ENCODE results near the gene ANXA6.
"Not testable (repeated sequence)": the region's sequence is repeated elsewhere in the genome, so short reads cannot be mapped to it uniquely, and the experiment has no call there.

The ANXA6 gene

DNA sequence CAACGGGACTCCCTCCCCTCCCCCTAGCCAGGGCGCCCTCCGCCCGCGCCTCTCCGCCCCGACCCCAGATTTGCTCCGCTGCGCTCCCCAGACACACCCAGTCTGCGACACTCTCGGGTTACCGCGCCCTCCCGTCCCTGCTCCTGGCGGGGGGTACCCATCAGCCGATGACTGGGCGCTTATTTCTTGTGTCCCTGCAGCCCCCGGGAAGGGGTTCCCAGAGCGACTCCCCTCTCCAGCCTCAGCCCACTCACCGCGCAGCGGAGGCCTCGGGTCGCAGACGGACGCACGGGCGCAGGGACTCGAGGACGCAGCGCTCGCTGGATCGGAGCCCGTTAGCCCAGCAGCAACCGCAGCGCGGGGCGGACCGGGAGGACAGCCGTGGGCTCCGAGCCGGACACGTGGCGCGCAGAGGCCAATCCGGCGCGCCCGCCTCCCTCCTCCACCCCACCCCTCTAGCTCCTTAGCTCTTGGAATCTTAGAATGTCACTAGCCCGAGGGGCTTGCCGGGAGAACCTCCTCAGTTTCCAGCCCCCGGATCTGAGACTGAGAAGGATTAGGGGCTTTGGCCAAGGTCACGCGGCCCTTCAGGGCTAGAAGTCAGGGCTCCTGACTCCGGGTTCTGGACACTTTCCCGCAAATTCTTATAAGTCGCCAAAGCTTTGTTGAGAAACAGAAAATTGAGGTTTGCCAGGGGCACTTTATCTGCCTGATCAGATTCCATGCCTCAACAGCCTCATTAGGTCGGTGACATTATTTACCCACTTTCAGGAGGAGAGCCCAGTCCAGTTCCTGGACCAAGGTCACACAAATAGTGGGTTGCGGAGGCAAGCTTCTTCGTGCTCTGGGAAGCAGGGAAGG, at the start of gene ANXA6:
Gene ANXA6, minus strand, starts transcription at position 354 of the 861 bp plus-strand sequence. CDS start 9,878 bp downstream, outside the sequence.
- Mint-ChIP-seq H3K4me1 (ENCODE audit: low read depth) (peaks cover 60% of the 10 kb centered on the region), H3K27ac (peak within 1 kb of the TSS; percentile 83), H3K4me3 (peak within 1 kb of the TSS; percentile 98), H3K9me3 (no peaks in the 10 kb centered on the region), H3K36me3 (ENCODE audit: low read depth) (peaks cover 28% of the 10 kb centered on the region), H3K27me3 (no peaks in the 10 kb centered on the region)

DNA sequence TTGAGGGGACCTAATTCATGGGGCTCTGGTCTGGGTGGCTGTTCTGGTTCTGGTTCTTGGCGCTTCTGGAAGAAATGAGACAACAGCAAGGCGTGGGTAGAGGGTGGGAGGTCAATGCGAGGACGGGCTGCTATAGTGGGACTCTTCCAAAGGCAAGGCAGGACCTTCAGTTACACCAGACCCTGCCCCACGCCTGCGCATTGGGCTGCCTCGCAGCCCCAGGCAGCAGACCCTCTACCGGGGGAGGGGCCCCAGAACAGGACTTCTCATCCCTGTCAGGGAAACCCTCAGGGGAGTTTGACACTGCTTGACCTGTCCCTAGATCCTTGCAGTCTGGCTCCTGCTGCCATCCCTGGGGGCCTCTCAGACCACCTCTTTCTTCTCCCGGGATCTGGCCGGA, 47.8 kb upstream of the ANXA6 start:
- Mint-ChIP-seq H3K27ac (peak overlapping the region; percentile 63), H3K36me3 (ENCODE audit: low read depth) (peaks cover 20% of the 10 kb centered on the region), H3K9me3 (no peaks in the 10 kb centered on the region), H3K4me1 (ENCODE audit: low read depth) (peaks cover 74% of the 10 kb centered on the region), H3K27me3 (no peaks in the 10 kb centered on the region), H3K4me3 (no peak overlapping the region)

DNA sequence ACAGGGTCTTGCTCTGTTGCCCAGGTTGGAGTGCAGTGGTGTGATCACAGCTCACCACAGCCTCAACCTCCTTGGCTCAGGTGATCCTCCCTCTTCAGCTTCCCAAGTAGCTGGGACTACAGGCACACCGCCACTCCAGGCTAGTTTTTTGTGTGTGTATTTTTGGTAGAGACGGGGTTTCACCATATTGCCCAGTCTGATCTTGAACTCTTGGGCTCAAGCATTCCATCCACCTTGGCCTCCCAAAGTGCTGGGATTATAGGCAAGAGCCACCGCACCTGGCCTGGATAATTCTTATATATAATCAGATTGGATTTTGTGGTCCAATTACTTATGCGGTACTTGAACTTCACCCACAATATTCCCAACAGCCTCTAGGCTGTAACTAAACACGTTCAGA, 46.5 kb upstream of the ANXA6 start:
- Mint-ChIP-seq H3K27me3 (no peaks in the 10 kb centered on the region), H3K36me3 (ENCODE audit: low read depth) (peaks cover 29% of the 10 kb centered on the region), H3K4me3 (no peak overlapping the region), H3K9me3 (no peaks in the 10 kb centered on the region), H3K4me1 (ENCODE audit: low read depth) (peaks cover 68% of the 10 kb centered on the region), H3K27ac (peak overlapping the region; percentile 52)

DNA sequence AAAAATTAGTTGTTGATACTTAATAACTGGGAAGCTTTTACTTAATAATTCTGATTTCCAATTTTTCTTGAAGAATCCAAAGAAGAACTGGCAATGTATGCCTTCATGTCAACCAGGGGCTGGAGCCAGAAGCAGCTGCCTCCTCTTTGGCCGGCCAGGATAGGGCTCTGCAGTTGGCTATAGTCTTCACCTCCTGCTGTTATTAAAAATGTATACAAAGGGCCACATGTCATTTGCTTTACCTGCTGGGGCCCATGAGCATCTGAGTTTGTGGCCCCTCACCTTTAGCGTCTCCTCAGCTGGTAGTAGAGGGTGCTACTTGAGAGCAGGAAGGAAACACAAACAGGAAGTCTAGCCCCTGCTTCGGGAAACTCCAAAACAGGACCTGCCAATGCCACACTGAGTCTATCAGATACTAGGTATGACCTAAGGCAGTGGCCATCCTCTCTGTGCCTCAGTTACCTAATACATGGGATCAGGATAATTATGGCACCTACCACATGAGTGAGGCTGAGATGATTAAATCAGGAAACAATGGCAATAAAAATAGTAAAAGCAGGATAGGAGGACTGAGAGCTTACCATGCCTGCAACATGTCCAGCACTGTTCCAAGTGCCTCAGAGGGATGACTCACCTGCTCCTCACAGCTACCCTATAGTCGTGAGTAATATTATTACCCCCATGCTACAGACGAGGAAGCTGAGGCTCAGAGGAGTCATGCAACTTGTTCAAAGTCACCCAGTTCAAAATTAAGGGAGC, 45.0 kb upstream of the ANXA6 start:
- peaks cover 39% of the 10 kb centered on the region for H3K36me3 Mint-ChIP-seq (ENCODE audit: low read depth)
- peaks cover 63% of the 10 kb centered on the region for H3K4me1 Mint-ChIP-seq (ENCODE audit: low read depth)
- peak overlapping the region; percentile 91 for H3K27ac Mint-ChIP-seq
- no peaks in the 10 kb centered on the region for H3K9me3 Mint-ChIP-seq
- no peaks in the 10 kb centered on the region for H3K27me3 Mint-ChIP-seq
- H3K4me3 Mint-ChIP-seq, result peak overlapping the region; percentile 67

DNA sequence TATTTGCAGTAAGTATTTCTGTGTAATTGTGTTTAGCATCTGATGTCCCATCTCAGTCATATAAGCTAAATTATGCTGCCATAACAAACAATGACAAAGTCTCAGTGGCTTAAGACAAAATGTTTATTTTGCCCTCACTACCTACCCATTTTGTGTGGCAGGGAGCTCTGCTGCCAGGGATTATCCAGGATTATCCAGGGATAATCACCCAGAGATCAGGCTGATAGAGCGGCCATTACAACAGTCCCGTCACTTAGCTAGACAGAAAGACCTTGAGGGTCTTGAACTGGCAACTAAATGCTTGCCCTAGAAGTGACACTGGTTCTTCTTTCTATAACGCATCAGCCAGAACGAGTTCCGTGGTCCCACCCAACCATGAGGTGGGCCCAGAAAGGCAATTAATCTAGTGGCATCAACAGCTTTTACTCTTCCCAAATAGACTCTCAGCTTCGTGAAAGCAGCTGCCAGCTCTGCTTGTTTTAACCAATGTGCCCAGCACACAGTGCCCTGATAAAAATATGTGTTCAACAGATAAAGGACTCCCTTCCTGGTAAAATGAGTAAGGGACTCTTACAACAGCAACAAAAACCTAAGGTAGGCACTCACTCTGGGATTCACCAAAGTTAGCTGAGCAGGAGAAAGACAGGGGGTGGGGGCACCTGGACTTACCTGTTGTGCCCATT, 43.5 kb upstream of the ANXA6 start:
- peaks cover 70% of the 10 kb centered on the region for H3K4me1 Mint-ChIP-seq (ENCODE audit: low read depth)

DNA sequence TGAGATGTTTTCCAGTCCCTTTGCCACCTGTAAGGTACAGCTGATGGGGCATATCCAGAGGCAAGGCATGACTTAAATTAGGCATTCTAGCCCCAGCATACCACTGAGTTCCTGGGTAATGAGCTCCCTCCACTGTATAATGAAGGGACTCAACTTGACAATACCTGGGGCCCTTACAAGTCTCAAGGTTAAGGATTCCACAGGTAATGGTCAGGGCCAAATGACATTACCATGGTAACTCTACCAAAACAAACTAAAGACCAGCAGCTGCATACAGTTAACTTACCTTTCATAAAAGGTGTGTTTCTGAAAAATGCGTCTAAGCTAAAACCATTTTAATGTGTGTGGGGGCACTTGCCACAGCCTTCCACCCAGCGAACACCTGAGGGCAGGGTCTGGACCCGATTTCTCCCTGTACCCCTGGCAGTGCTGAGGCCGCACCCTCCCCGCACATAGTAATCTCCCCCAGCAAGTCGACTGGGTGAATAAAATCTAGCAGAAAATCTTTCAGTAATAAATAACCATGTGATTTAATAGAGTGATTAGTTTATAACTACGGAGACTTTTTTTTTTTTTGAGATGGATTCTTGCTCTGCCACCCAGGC, 42.1 kb upstream of the ANXA6 start:
- Mint-ChIP-seq H3K27ac (peak overlapping the region; percentile 57), H3K9me3 (peaks cover 4% of the 10 kb centered on the region), H3K4me3 (no peak overlapping the region), H3K27me3 (no peaks in the 10 kb centered on the region), H3K36me3 (ENCODE audit: low read depth) (peaks cover 62% of the 10 kb centered on the region), H3K4me1 (ENCODE audit: low read depth) (peaks cover 71% of the 10 kb centered on the region)

More for the DNA sequence above, 43.5 kb upstream of the ANXA6 start:
- peak overlapping the region; percentile 51 for H3K27ac Mint-ChIP-seq
- H3K36me3 Mint-ChIP-seq (ENCODE audit: low read depth), result peaks cover 49% of the 10 kb centered on the region
- no peaks in the 10 kb centered on the region for H3K9me3 Mint-ChIP-seq
- H3K4me3 Mint-ChIP-seq, result no peak overlapping the region
- H3K27me3 Mint-ChIP-seq, result no peaks in the 10 kb centered on the region

DNA sequence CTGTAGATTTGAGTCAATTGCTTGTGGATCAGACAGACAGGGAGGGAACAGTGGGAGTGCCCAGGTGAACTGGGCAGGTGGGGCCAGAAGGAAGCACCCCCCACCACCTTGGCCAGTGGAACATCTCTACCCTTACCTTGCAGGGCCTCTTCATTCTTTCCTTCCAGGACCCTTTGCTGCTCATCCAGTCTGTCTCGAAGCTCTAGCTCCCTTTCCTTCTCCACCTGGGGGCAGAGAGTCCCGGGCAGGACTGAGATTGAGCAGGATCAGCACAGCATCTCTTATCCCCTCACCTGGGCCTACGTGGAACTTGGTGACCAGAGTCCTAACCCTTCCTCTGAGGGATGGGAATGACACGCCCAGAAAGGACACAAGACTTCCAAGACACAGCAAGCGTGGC, 41.3 kb upstream of the ANXA6 start:
- Mint-ChIP-seq H3K4me1 (ENCODE audit: low read depth) (peaks cover 76% of the 10 kb centered on the region), H3K27ac (no peak overlapping the region), H3K36me3 (ENCODE audit: low read depth) (peaks cover 68% of the 10 kb centered on the region), H3K27me3 (no peaks in the 10 kb centered on the region), H3K9me3 (peaks cover 4% of the 10 kb centered on the region), H3K4me3 (no peak overlapping the region)

DNA sequence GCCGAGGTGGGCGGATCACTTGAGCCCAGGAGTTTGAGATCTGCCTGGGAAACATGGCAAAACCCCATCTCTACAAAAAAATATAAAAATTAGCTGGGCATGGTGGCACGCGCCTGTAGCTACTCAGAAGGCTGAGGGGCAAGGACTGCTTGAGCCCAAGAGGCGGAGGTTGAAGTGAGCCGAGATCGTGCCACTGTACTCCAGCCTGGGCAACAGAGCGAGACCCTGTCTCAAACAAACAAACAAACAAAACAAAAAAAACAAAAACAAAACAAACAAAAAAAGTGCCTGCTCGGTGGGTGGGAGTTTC, 39.7 kb upstream of the ANXA6 start:
- H3K27me3 Mint-ChIP-seq, H3K27ac Mint-ChIP-seq, H3K9me3 Mint-ChIP-seq, H3K4me3 Mint-ChIP-seq: not testable (repeated sequence)
- H3K36me3 Mint-ChIP-seq (ENCODE audit: low read depth), result peaks cover 81% of the 10 kb centered on the region
- peaks cover 77% of the 10 kb centered on the region for H3K4me1 Mint-ChIP-seq (ENCODE audit: low read depth)

DNA sequence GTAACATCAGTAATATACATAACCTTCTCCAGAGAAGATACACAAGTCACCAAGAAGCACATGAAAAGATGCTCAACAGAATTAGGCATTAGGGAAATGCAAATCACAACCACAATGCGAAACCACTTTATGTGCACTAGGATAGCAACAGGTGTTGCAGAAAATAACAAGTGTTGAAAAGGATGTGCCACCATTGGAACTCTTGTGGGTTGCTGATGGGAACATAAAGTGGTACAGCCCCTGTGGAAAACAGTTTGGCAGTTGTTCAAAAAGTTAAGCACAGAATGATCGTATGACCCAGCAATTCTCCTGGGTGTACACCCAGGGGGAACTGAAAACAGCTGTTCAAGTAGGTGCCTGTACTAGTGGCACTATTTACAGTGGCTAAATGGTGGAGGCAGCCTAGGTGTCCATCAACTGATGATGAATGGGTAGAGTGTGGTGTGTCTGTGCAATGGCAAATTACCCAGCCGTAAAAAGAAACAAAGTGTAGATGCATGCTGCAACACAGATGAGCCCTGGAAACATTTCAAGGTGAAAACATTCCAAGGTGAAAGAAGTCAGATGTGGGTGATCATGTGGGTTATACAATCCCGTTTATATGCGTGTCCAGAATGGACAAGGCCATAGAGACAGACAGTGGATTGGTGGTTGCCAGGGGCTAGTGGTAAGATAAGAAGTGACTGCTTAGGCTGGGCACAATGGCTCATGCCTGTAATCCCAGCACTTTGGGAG, 39.1 kb upstream of the ANXA6 start:
- Mint-ChIP-seq H3K27ac (peak overlapping the region; percentile 69), H3K27me3 (no peaks in the 10 kb centered on the region), H3K9me3 (peaks cover 9% of the 10 kb centered on the region), H3K4me3 (no peak overlapping the region), H3K36me3 (ENCODE audit: low read depth) (peaks cover 81% of the 10 kb centered on the region), H3K4me1 (ENCODE audit: low read depth) (peaks cover 78% of the 10 kb centered on the region)

DNA sequence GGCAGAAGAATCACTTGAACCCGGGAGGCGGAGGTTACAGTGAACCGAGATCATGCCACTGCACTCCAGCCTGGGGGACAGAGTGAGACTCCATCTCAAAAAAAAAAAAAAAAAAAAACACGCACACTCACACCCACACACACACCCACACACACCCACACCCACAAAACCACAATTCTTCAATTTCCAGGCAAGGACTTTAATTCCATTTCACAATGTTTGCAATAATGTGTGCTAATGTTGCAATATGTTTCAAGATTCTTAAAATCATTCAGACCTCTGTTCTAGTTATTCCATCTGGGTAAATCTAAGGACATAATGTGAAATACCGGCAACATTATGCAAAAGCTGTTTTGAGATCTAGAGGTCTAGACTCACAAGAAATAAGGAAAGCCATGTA, 38.0 kb upstream of the ANXA6 start:
- Mint-ChIP-seq H3K4me1 (ENCODE audit: low read depth) (peaks cover 79% of the 10 kb centered on the region), H3K36me3 (ENCODE audit: low read depth) (peaks cover 81% of the 10 kb centered on the region), H3K9me3 (peaks cover 14% of the 10 kb centered on the region), H3K27me3 (no peaks in the 10 kb centered on the region), H3K27ac (peak overlapping the region; percentile 50), H3K4me3 (peak overlapping the region; percentile 47)

DNA sequence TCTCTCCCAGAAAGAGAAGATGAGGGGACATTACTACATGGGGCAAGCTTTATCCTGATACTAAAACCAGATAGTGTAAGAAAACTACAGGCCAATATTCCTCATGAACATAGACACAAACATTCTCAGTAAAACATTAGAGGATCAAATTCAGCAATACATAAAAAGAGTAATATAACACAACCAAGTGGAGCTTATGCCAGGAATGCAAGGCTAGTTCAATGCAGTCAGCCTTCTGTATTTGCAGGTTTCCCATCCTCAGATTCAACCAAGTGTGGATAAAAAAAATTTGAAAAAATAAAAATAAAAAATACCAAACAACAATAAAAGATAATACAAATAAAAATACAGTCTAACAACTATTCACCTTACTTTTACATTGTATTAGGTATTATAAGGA, 35.0 kb upstream of the ANXA6 start:
- Mint-ChIP-seq H3K36me3 (ENCODE audit: low read depth) (peaks cover 86% of the 10 kb centered on the region), H3K27me3 (no peaks in the 10 kb centered on the region), H3K4me1 (ENCODE audit: low read depth) (peaks cover 80% of the 10 kb centered on the region), H3K9me3 (peaks cover 29% of the 10 kb centered on the region), H3K4me3 (no peak overlapping the region), H3K27ac (peak overlapping the region; percentile 29)

DNA sequence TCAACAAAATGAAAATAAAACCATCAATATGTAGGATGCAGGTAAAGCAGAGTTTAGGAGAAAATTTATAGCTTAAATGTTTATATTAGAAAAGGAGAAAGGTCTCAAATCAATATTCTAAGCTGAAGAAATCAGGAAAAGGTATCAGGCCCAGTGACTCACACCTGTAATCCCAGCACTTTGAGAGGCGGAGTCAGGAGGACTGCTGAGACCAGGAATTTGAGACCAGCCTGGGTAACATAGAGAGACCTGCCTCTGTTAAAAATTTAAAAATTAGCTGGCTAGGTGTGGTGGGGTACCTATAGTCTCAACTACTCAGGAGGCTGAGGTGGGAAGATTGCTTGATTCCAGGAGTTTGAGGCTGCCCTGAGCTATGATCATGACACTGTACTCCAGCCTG, 34.1 kb upstream of the ANXA6 start:
- Mint-ChIP-seq H3K27me3 (no peaks in the 10 kb centered on the region), H3K4me3 (no peak overlapping the region), H3K9me3 (peaks cover 29% of the 10 kb centered on the region), H3K27ac (peak overlapping the region; percentile 3), H3K4me1 (ENCODE audit: low read depth) (peaks cover 71% of the 10 kb centered on the region), H3K36me3 (ENCODE audit: low read depth) (peaks cover 86% of the 10 kb centered on the region)

DNA sequence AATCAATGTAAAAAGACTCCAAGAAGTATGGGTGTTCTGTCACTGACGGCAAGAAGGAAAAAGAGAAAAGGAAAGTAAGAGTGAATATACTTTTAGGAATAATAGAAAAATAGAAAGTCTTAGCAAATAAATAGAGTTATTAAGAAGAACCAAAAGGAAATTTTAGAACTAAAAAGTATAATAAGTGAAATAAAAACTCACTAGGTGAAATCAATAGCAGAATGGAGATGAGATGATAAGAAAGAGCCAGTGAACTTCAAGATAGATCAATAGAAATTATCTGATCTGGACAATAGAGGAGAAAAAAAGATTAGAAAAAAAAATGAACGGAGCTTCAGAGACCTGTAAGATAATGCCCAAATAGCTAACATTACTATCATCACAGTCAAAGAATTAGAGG, 31.6 kb upstream of the ANXA6 start:
- H3K36me3 Mint-ChIP-seq (ENCODE audit: low read depth), result peaks cover 72% of the 10 kb centered on the region
- no peak overlapping the region for H3K27ac Mint-ChIP-seq
- H3K4me3 Mint-ChIP-seq, result no peak overlapping the region
- H3K27me3 Mint-ChIP-seq, result no peaks in the 10 kb centered on the region
- peaks cover 48% of the 10 kb centered on the region for H3K4me1 Mint-ChIP-seq (ENCODE audit: low read depth)
- peaks cover 26% of the 10 kb centered on the region for H3K9me3 Mint-ChIP-seq

DNA sequence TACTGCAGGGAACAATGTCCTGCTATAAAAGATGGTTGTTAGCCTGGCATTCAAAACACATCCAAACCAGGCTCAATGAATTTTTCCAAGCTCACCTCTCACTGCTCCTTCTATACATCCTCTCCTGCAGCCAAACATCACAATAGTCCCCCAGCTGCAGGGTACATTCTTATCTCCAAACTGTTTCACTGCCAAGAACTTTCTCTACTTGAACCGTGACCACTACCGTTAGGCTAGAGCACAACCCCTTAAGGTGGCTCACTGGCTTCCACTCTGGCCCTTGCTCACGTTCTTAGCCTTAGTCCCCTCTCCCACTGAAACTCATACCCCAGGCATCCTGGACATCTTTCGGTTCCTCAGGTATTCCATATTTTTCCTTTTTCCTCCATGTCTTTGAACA, 29.0 kb upstream of the ANXA6 start:
- peaks cover 27% of the 10 kb centered on the region for H3K4me1 Mint-ChIP-seq (ENCODE audit: low read depth)
- peaks cover 19% of the 10 kb centered on the region for H3K9me3 Mint-ChIP-seq
- H3K27me3 Mint-ChIP-seq, result no peaks in the 10 kb centered on the region
- H3K27ac Mint-ChIP-seq, result no peak overlapping the region
- H3K36me3 Mint-ChIP-seq (ENCODE audit: low read depth), result peaks cover 56% of the 10 kb centered on the region
- no peak overlapping the region for H3K4me3 Mint-ChIP-seq

Measured in stimulated activated naive CD8-positive, alpha-beta T cell treated with anti-CD3 and anti-CD28 coated beads, Interleukin-15, Interleukin-2, amounts not matched to agents 100 ng/mL and 50 ng/mL, for 24 hours (primary cell).